Right atrium auricular region (tissue), 2 donors: ENCODE data around the gene ARFIP2. TPM values are rescaled to one million over a fixed set of nuclear protein-coding genes. Genes with fewer than 3 reads are reported as not detected.

Experiments
- DNase-seq: peaks from one replicate; pipeline ENCODE4 v3.0.0-alpha.2; 2019; ENCODE audit warnings: low spot score
- H3K27ac ChIP-seq, 2 donors: fragments of 200-600 bp; sonication (generic); 1 replicate in 1 of 2; 2 replicates in 1 of 2; pipeline ENCODE4 v1.5.1; 2016 to 2019
- H3K27me3 ChIP-seq, 2 donors: fragments of 200-600 bp; sonication (generic); one replicate each; pipeline versions ENCODE4 v1.5.1 to v1.6.0; 2017 to 2019
- H3K36me3 ChIP-seq: fragments of 200-600 bp; sonication (generic); one replicate; pipeline ENCODE4 v1.5.1; 2016
- H3K4me1 ChIP-seq, 2 donors: fragments of 200-600 bp; sonication (generic); one replicate each; pipeline versions ENCODE4 v1.5.1 to v1.6.0; 2017 to 2019
- H3K4me3 ChIP-seq, 2 donors: fragments of 200-600 bp; sonication (generic); 1 replicate in 1 of 2; 2 replicates in 1 of 2; pipeline ENCODE4 v1.5.1; 2017 to 2019; ENCODE audit warnings: mild to moderate bottlenecking in 1 of 2, moderate library complexity in 1 of 2
- H3K9me3 ChIP-seq, 2 donors: fragments of 200-600 bp; sonication (generic); one replicate each; pipeline ENCODE4 v1.5.1; 2019
- total RNA-seq, 2 donors: library from RNA; depleted of rRNA; stranded (reverse); fragments of >200 nt; gene quantifications; one replicate each; pipeline ENCODE4 v1.1.0, GENCODE V29; 2016
- TF ChIP-seq, protein P1 (sequence below), 2 donors: fragments of 200-600 bp; sonication (generic); IDR thresholded peaks; one replicate each; pipeline ENCODE4 v1.5.1; 2019; ENCODE audit warnings: antibody characterized with exemption in 2 of 2

Gene ARFIP2
- total RNA-seq, 2 donors from 2014 or later: 19.2 to 34.1 TPM

DNA sequence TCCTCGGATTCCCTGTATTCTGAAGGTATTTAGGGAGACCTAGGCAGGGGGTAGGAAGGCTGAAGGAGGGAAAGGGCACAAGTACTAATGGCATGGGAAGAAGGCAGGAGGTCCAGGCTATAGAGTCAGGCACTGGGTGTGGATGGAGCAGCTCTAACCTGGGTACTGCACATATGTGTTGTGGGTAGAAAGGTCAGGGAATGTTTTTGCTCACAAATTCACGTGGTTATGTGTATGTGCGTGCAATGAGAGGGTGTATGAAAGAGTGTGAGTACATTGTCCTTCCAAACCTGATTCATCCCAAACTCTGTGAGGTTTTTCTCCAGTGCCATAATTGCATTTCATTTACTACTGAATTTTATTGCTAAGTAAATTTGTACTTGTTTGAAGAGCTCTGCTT is 39.1 kb upstream of the ARFIP2 start:
- Histone ChIP-seq H3K4me3 (no peak overlapping the region), H3K27me3 (no peaks in the 10 kb centered on the region), H3K9me3 (no peaks in the 10 kb centered on the region), H3K4me1 (no peaks in the 10 kb centered on the region), H3K36me3 (no peaks in the 10 kb centered on the region), H3K27ac (no peak overlapping the region)
- DNase-seq: no peak
- TF ChIP-seq, protein P1, sequence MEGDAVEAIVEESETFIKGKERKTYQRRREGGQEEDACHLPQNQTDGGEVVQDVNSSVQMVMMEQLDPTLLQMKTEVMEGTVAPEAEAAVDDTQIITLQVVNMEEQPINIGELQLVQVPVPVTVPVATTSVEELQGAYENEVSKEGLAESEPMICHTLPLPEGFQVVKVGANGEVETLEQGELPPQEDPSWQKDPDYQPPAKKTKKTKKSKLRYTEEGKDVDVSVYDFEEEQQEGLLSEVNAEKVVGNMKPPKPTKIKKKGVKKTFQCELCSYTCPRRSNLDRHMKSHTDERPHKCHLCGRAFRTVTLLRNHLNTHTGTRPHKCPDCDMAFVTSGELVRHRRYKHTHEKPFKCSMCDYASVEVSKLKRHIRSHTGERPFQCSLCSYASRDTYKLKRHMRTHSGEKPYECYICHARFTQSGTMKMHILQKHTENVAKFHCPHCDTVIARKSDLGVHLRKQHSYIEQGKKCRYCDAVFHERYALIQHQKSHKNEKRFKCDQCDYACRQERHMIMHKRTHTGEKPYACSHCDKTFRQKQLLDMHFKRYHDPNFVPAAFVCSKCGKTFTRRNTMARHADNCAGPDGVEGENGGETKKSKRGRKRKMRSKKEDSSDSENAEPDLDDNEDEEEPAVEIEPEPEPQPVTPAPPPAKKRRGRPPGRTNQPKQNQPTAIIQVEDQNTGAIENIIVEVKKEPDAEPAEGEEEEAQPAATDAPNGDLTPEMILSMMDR (IDR thresholded peaks at IDR 0.05): no peak

DNA sequence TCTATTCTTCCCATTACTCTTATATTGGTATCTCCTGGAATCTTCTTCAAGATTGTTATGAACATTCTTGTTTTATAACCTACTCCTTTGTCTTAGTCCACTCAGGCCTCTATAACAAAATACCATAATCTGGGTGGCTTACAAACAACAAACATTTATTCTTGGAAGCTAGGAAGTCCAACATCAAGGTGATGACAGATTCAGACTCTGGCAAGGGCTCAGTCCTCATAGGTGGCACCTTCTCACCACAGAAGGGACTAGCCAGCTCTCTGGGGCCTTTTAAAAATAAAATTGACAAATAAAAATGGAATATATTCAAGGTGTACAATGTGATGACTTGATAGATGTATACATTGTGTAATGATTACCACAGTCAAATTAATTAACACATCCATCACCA is 35.7 kb upstream of the ARFIP2 start:
- DNase-seq: no peak
- H3K36me3 ChIP-seq: peaks cover 5% of the 10 kb centered on the region
- H3K27me3 ChIP-seq: no peaks in the 10 kb centered on the region
- no peaks in the 10 kb centered on the region for H3K9me3 ChIP-seq
- no peak overlapping the region for H3K4me3 ChIP-seq
- H3K4me1 ChIP-seq: no peaks in the 10 kb centered on the region
- H3K27ac ChIP-seq: no peak overlapping the region
- TF ChIP-seq, protein P1 (IDR thresholded peaks at IDR 0.05): no peak

DNA sequence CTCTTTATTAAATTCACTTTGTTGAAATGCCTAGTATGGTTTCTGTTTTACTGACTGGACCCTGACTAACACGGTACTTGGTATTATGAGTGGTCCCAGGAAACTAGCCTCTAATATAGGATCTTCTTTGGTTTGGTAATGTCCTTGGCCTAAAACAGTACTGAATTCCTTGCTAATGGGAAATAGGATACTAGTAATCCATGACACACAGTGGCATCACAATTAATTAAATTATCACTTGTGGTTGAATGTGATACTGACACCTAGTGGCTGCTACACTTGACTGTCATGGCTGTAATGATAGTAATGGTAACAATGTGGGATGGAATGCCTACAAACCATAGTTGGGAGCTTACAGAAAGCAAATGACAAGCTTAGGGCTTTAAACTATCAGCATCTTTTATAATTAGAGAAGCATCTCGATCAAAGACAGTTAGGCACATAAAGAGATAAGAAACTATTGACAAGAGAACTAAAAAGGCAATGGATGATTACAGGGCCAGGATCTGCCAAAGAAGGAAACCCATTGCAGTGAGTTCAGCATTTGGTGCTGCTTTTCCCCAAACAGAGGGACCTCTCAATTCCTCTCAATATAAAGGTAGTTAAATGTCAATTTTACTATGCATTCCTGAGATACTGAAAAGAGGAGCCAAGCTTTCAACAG is 24.6 kb upstream of the ARFIP2 start:
- DNase-seq: no peak
- no peaks in the 10 kb centered on the region for H3K27me3 ChIP-seq
- peaks cover 16% of the 10 kb centered on the region for H3K36me3 ChIP-seq
- H3K9me3 ChIP-seq: no peaks in the 10 kb centered on the region
- H3K4me3 ChIP-seq: no peak overlapping the region
- TF ChIP-seq, protein P1 (IDR thresholded peaks at IDR 0.05): peak; percentile 35 to 78
- H3K27ac ChIP-seq: no peak overlapping the region
- no peaks in the 10 kb centered on the region for H3K4me1 ChIP-seq

DNA sequence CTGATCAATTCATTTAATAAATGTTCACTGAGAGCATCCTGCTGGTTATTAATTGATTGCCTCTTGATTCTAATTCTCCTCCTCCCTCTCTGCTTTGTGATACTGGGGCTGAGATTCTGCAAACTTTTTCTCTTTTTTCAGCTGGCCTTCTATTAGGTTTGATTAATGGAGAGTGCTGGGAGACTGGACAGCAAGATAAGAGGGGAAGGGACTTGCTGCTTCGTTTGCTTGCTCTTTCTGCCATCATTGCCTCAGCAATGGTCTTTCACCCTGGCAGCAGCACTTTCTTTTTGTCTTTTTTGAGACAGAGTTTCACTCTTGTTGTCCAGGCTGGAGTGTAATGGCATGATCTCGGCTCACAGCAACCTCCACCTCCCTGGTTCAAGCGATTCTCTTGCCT is 23.0 kb upstream of the ARFIP2 start:
- Histone ChIP-seq H3K27me3 (no peaks in the 10 kb centered on the region), H3K4me3 (no peak overlapping the region), H3K9me3 (no peaks in the 10 kb centered on the region), H3K27ac (no peak overlapping the region), H3K36me3 (peaks cover 10% of the 10 kb centered on the region), H3K4me1 (no peaks in the 10 kb centered on the region)
- no peak for DNase-seq
- TF ChIP-seq, protein P1 (IDR thresholded peaks at IDR 0.05): no peak

DNA sequence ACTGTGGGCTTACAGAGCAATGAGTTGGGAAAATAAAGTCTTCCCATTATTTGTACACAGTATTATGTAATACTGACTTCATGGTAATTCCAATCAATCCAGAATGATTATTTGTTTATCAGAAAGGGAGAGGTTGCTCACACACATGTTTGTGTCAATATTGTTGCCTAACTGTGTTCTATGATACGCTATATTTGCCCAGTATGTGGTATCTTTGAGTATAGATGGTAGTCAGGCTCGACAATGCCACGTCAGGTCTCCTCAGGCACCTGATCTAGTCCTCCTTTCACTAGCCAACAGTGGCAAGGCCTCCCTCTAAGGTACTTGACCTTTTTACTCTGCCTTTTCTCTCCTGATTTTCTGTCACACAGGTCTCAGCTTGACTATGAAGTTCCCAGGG is 21.3 kb upstream of the ARFIP2 start:
- no peaks in the 10 kb centered on the region for H3K4me1 ChIP-seq
- H3K27ac ChIP-seq: no peak overlapping the region
- TF ChIP-seq, protein P1 (IDR thresholded peaks at IDR 0.05): no peak
- H3K4me3 ChIP-seq: no peak overlapping the region
- peaks cover 5% of the 10 kb centered on the region for H3K36me3 ChIP-seq
- H3K9me3 ChIP-seq: no peaks in the 10 kb centered on the region
- no peak for DNase-seq
- H3K27me3 ChIP-seq: no peaks in the 10 kb centered on the region

DNA sequence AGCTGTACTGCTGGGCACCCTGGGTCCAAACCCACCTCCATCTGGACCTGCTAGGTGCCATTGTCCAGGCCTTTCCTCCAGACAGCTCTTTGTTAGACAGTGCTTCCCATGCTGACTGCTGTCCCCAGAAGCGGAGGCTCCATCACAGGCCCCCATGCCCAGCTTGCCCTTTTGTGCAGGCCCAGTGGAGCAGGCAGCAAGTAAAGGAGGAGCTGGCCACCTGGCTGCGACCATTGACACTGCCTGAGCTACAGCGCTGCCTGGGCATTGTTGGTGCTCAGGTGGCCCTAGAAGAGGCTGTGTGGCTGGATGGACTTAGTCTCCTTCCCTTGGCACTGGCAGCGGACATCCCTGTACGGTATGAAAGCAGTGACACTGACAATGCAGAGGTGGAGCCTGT is 17.4 kb upstream of the ARFIP2 start:
- H3K4me3 ChIP-seq: no peak overlapping the region
- no peaks in the 10 kb centered on the region for H3K9me3 ChIP-seq
- H3K27me3 ChIP-seq: no peaks in the 10 kb centered on the region
- no peak overlapping the region for H3K27ac ChIP-seq
- H3K36me3 ChIP-seq: peaks cover 5% of the 10 kb centered on the region
- TF ChIP-seq, protein P1 (IDR thresholded peaks at IDR 0.05): no peak
- DNase-seq: no peak
- H3K4me1 ChIP-seq: no peaks in the 10 kb centered on the region
